ENCODE data around the gene TMEM26. TPM values are rescaled to one million over a fixed set of nuclear protein-coding genes. Genes with fewer than 3 reads are reported as not detected.

The TMEM26 gene
- total RNA-seq, 1 donor = 6.5 TPM

DNA sequence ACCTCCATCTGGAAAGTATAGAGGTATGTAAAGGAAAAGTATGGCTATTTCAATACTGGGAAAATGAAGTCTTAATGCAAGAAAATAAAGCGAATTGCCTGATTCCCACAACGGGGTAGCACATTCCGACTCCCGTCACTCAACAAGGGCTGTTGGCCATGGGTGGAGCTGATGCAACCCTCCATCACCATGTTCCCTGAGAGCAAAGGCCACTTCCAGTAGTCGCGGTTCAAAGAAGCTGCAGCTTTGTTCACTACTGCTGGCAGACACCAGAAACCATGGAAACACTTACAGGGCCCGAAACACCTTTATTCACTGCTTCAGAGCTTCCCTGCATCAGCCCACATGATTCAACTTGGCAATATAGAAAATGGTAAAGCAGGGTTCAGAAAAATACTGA is 44.0 kb downstream of the TMEM26 start:
- Histone ChIP-seq H2AFZ (ENCODE audit: low read length) (peak overlapping the region; percentile 15), H3K4me2 (ENCODE audit: insufficient read depth, low read length) (no peak overlapping the region), H3K4me3 (ENCODE audit: insufficient read depth, low read length) (no peak overlapping the region), H3K36me3 (ENCODE audit: insufficient read depth, low read length) (no peaks in the 10 kb centered on the region), H3K79me2 (ENCODE audit: insufficient read depth, low read length) (no peaks in the 10 kb centered on the region), H3K4me1 (ENCODE audit: insufficient read depth, low read length) (peaks cover 10% of the 10 kb centered on the region), H4K20me1 (ENCODE audit: insufficient read depth, low read length) (no peaks in the 10 kb centered on the region), H3K27ac (ENCODE audit: low read depth, low read length) (no peak overlapping the region), H3K9me3 (ENCODE audit: low read depth, low read length) (no peaks in the 10 kb centered on the region), H3K27me3 (ENCODE audit: insufficient read depth, low read length) (no peaks in the 10 kb centered on the region)
- TF ChIP-seq, protein P1, sequence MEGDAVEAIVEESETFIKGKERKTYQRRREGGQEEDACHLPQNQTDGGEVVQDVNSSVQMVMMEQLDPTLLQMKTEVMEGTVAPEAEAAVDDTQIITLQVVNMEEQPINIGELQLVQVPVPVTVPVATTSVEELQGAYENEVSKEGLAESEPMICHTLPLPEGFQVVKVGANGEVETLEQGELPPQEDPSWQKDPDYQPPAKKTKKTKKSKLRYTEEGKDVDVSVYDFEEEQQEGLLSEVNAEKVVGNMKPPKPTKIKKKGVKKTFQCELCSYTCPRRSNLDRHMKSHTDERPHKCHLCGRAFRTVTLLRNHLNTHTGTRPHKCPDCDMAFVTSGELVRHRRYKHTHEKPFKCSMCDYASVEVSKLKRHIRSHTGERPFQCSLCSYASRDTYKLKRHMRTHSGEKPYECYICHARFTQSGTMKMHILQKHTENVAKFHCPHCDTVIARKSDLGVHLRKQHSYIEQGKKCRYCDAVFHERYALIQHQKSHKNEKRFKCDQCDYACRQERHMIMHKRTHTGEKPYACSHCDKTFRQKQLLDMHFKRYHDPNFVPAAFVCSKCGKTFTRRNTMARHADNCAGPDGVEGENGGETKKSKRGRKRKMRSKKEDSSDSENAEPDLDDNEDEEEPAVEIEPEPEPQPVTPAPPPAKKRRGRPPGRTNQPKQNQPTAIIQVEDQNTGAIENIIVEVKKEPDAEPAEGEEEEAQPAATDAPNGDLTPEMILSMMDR (IDR thresholded peaks at IDR 0.05; ENCODE audit: extremely low read depth, low read depth, low read length) = no peak
- DNase-seq (ENCODE audit: insufficient read length, low spot score, missing footprints) = no peak

DNA sequence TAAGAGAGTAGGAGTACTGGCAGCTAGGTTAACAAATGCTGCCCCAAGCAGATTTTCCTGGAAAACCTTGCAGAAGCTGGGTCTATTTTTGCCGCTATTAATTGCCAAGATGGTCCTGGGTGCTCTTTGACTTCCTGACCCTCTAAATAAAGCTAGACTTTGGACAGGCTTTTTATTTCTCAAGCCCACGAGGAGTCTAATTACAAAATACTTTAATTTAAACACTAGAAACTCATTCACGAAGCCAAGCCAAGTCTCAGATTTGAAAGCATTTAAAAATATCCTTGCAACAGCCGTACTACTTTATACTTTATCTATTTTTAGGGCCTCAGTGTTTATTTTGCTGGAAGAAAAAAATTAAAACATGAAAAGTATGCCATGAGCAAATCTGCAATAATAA is 45.1 kb downstream of the TMEM26 start:
- TF ChIP-seq, protein P1 (IDR thresholded peaks at IDR 0.05; ENCODE audit: extremely low read depth, low read depth, low read length) = no peak
- peak overlapping the region; percentile 6 for H2AFZ ChIP-seq (ENCODE audit: low read length)
- H3K4me1 ChIP-seq (ENCODE audit: insufficient read depth, low read length) = peaks cover 10% of the 10 kb centered on the region
- H3K79me2 ChIP-seq (ENCODE audit: insufficient read depth, low read length) = no peaks in the 10 kb centered on the region
- H3K4me3 ChIP-seq (ENCODE audit: insufficient read depth, low read length) = no peak overlapping the region
- no peaks in the 10 kb centered on the region for H3K36me3 ChIP-seq (ENCODE audit: insufficient read depth, low read length)
- no peak overlapping the region for H3K27ac ChIP-seq (ENCODE audit: low read depth, low read length)
- no peaks in the 10 kb centered on the region for H3K9me3 ChIP-seq (ENCODE audit: low read depth, low read length)
- no peaks in the 10 kb centered on the region for H4K20me1 ChIP-seq (ENCODE audit: insufficient read depth, low read length)
- DNase-seq (ENCODE audit: insufficient read length, low spot score, missing footprints) = no peak
- peak overlapping the region; percentile 9 for H3K4me2 ChIP-seq (ENCODE audit: insufficient read depth, low read length)
- H3K27me3 ChIP-seq (ENCODE audit: insufficient read depth, low read length) = no peaks in the 10 kb centered on the region

DNA sequence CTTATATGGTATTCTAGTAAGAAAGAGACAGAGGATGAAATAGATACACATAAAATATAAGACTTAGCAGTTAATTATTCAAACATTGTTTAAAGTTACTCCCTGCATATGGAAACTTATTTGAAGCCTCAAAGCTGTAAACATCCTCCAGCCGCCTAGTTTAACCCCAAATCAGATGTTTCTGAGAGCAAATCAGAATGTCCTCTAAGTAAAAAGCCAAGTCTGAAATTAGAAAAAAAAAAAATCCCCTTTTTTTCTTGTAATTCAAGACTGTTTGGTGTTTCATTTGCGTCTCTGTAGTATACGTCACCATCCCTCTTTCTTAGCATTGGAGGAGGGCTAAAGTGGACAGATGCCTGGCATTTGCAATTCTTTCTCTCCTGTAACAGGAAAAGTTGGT is 46.4 kb downstream of the TMEM26 start:
- H3K27me3 ChIP-seq (ENCODE audit: insufficient read depth, low read length) = no peaks in the 10 kb centered on the region
- H3K9me3 ChIP-seq (ENCODE audit: low read depth, low read length) = no peaks in the 10 kb centered on the region
- no peak overlapping the region for H3K4me2 ChIP-seq (ENCODE audit: insufficient read depth, low read length)
- H4K20me1 ChIP-seq (ENCODE audit: insufficient read depth, low read length) = no peaks in the 10 kb centered on the region
- peaks cover 10% of the 10 kb centered on the region for H3K4me1 ChIP-seq (ENCODE audit: insufficient read depth, low read length)
- no peak overlapping the region for H2AFZ ChIP-seq (ENCODE audit: low read length)
- no peak for DNase-seq (ENCODE audit: insufficient read length, low spot score, missing footprints)
- H3K79me2 ChIP-seq (ENCODE audit: insufficient read depth, low read length) = no peaks in the 10 kb centered on the region
- TF ChIP-seq, protein P1 (IDR thresholded peaks at IDR 0.05; ENCODE audit: extremely low read depth, low read depth, low read length) = no peak
- no peak overlapping the region for H3K27ac ChIP-seq (ENCODE audit: low read depth, low read length)
- H3K4me3 ChIP-seq (ENCODE audit: insufficient read depth, low read length) = no peak overlapping the region
- no peaks in the 10 kb centered on the region for H3K36me3 ChIP-seq (ENCODE audit: insufficient read depth, low read length)

DNA sequence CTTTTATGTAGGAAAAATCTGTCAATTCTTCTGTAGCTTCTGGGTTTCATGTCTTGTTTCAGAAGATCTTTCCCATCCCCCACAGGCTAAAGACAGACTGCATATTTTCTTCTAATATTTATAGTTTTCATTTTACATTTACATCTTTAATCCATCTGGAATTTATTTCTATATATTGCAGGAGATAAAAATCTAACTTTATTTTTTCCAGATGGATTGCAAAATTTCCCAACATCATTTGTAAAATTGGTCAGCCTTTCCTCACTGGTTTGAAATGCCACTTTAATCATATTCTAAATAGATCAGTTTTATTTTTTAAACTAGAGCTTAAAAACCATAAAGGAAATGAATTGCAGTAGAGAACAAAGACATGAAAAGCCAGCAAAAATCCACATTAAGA is 46.9 kb downstream of the TMEM26 start:
- Histone ChIP-seq H3K4me2 (ENCODE audit: insufficient read depth, low read length) (no peak overlapping the region), H3K36me3 (ENCODE audit: insufficient read depth, low read length) (no peaks in the 10 kb centered on the region), H3K27ac (ENCODE audit: low read depth, low read length) (no peak overlapping the region), H3K4me3 (ENCODE audit: insufficient read depth, low read length) (no peak overlapping the region), H3K9me3 (ENCODE audit: low read depth, low read length) (no peaks in the 10 kb centered on the region), H2AFZ (ENCODE audit: low read length) (no peak overlapping the region), H4K20me1 (ENCODE audit: insufficient read depth, low read length) (no peaks in the 10 kb centered on the region), H3K79me2 (ENCODE audit: insufficient read depth, low read length) (no peaks in the 10 kb centered on the region), H3K27me3 (ENCODE audit: insufficient read depth, low read length) (no peaks in the 10 kb centered on the region), H3K4me1 (ENCODE audit: insufficient read depth, low read length) (peaks cover 10% of the 10 kb centered on the region)
- DNase-seq (ENCODE audit: insufficient read length, low spot score, missing footprints) = no peak
- TF ChIP-seq, protein P1 (IDR thresholded peaks at IDR 0.05; ENCODE audit: extremely low read depth, low read depth, low read length) = no peak

All from osteoblast (primary cell).